Measurements from ENCODE around the gene FAM9B. TPM values are rescaled to one million over a fixed set of nuclear protein-coding genes. Genes with fewer than 3 reads are reported as not detected.

The FAM9B gene
- total RNA-seq, 4 donors from 2014 or later: not detected

DNA sequence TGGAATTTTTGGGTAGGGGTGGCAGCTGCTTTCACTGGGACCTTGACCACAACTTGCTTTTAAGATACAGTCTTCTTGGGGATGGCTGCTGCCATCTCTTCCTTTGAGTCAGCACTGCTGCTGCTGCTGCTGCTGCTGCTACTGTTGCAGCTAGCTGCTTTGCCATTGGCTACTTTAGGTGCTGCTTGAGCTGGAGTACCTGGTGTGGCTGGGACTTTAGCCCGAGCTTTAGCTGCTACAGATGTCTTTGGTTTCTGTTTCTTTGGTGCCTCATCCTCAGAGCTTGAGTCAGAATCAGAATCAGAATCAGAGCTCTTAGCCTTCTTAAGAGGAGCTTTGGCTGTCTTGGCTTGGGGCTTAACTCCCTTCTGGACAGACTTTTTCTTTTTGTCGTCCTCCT, 52.2 kb downstream of the FAM9B start:
- WGBS: 74% methylated on average over 2 of the region's 2 CpGs
- no peaks in the 10 kb centered on the region for H3K27me3 ChIP-seq
- H3K4me3 ChIP-seq: no peak overlapping the region
- H3K9me3 ChIP-seq: no peaks in the 10 kb centered on the region
- no peaks in the 10 kb centered on the region for H3K4me1 ChIP-seq
- H3K27ac ChIP-seq: no peak overlapping the region
- H3K36me3 ChIP-seq: no peaks in the 10 kb centered on the region
- no peak for DNase-seq (ENCODE audit: low spot score in 2 of 2)
- TF ChIP-seq EP300 (IDR thresholded peaks at IDR 0.05) (no peak), POLR2A (IDR thresholded peaks at IDR 0.05) (no peak), POLR2AphosphoS5 (IDR thresholded peaks at IDR 0.05) (no peak)
- TF ChIP-seq, protein P1, sequence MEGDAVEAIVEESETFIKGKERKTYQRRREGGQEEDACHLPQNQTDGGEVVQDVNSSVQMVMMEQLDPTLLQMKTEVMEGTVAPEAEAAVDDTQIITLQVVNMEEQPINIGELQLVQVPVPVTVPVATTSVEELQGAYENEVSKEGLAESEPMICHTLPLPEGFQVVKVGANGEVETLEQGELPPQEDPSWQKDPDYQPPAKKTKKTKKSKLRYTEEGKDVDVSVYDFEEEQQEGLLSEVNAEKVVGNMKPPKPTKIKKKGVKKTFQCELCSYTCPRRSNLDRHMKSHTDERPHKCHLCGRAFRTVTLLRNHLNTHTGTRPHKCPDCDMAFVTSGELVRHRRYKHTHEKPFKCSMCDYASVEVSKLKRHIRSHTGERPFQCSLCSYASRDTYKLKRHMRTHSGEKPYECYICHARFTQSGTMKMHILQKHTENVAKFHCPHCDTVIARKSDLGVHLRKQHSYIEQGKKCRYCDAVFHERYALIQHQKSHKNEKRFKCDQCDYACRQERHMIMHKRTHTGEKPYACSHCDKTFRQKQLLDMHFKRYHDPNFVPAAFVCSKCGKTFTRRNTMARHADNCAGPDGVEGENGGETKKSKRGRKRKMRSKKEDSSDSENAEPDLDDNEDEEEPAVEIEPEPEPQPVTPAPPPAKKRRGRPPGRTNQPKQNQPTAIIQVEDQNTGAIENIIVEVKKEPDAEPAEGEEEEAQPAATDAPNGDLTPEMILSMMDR (IDR thresholded peaks at IDR 0.05): no peak

DNA sequence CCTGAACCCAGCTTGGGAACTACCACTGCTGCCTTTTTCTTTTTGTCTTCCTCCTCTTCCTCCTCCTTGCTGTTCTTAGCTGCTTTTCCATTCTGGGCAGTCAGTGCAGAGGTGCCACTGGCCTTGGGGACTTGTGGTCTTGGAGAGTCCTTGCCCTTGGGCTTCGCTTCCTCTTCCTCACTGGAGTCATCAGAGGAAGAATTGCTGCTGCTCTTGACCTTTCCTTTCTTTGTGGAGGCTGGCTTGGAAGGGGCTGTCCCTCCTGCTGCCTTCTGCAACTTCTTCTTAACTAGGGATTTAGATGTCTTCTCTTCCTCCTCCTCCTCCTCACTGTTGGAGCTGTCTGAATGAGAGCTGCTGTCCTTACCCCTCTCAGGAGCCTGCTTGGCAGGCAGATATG, 53.2 kb downstream of the FAM9B start:
- 72% methylated on average over 1 of the region's 1 CpG for WGBS
- no peak overlapping the region for H3K4me3 ChIP-seq
- TF ChIP-seq, protein P1 (IDR thresholded peaks at IDR 0.05): no peak
- TF ChIP-seq POLR2AphosphoS5 (IDR thresholded peaks at IDR 0.05): no peak
- no peak for TF ChIP-seq POLR2A (IDR thresholded peaks at IDR 0.05)
- no peak for TF ChIP-seq EP300 (IDR thresholded peaks at IDR 0.05)

More for the DNA sequence above, 53.2 kb downstream of the FAM9B start:
- H3K9me3 ChIP-seq: no peaks in the 10 kb centered on the region
- H3K27me3 ChIP-seq: no peaks in the 10 kb centered on the region
- no peak overlapping the region for H3K27ac ChIP-seq
- no peaks in the 10 kb centered on the region for H3K36me3 ChIP-seq
- no peak for DNase-seq (ENCODE audit: low spot score in 2 of 2)
- no peaks in the 10 kb centered on the region for H3K4me1 ChIP-seq

Other genes with a start within 250 kb of the FAM9B start
- gene FAM9A, start 232.7 kb downstream of the FAM9B start, total RNA-seq: not detected

Data from suprapubic skin (tissue), 4 donors.